A549 (cell line): Measurements from ENCODE around the gene OR5M11. TPM values are rescaled to one million over a fixed set of nuclear protein-coding genes. Genes with fewer than 3 reads are reported as not detected.

ENCODE experiments used
- polyA plus RNA-seq, 4 experiments: library from polyadenylated mRNA; depleted of rRNA in 3 of 4; stranded (reverse); fragments of >200 nt; fragmentation: RNase III in 1 of 4; extraction: RNeasy Plus Mini Kit Qiagen cat#74134 plus additional on column Dnase treatment in 1 of 4; gene quantifications; 2 replicates in 3 of 4; 3 replicates in 1 of 4; pipeline ENCODE4 v1.2.3, GENCODE V29; 2011 to 2017

The OR5M11 gene
- polyA plus RNA-seq, 2 of the 4 experiments (the other 2 are of a cell fraction): not detected

Other genes with a start within 250 kb of the OR5M11 start
- not detected in 2 replicates for gene OR8K3, start 228.1 kb downstream of the OR5M11 start, polyA plus RNA-seq (2011; rRNA removed)
- not detected in 3 replicates for gene OR8K3, start 228.1 kb downstream of the OR5M11 start, polyA plus RNA-seq (2017; fragmentation: RNase III; extraction: RNeasy Plus Mini Kit Qiagen cat#74134 plus additional on column Dnase treatment)
- not detected in 2 replicates for gene OR8K1, start 197.2 kb downstream of the OR5M11 start, polyA plus RNA-seq (2011; rRNA removed)
- not detected in 3 replicates for gene OR8K1, start 197.2 kb downstream of the OR5M11 start, polyA plus RNA-seq (2017; fragmentation: RNase III; extraction: RNeasy Plus Mini Kit Qiagen cat#74134 plus additional on column Dnase treatment)
- gene OR8J1, start 189.0 kb downstream of the OR5M11 start, polyA plus RNA-seq (2011; rRNA removed): not detected in 2 replicates
- not detected in 3 replicates for gene OR8J1, start 189.0 kb downstream of the OR5M11 start, polyA plus RNA-seq (2017; fragmentation: RNase III; extraction: RNeasy Plus Mini Kit Qiagen cat#74134 plus additional on column Dnase treatment)
- gene OR8U1, start 167.6 kb downstream of the OR5M11 start, polyA plus RNA-seq (2011; rRNA removed): not detected in 2 replicates
- gene OR8U1, start 167.6 kb downstream of the OR5M11 start, polyA plus RNA-seq (2017; fragmentation: RNase III; extraction: RNeasy Plus Mini Kit Qiagen cat#74134 plus additional on column Dnase treatment): not detected in 3 replicates
- gene OR5AL1, start 130.6 kb downstream of the OR5M11 start, polyA plus RNA-seq (2011; rRNA removed): not detected in 2 replicates
- gene OR5AL1, start 130.6 kb downstream of the OR5M11 start, polyA plus RNA-seq (2017; fragmentation: RNase III; extraction: RNeasy Plus Mini Kit Qiagen cat#74134 plus additional on column Dnase treatment): not detected in 3 replicates
- gene OR5M3, start 69.9 kb downstream of the OR5M11 start, polyA plus RNA-seq (2011; rRNA removed): not detected in 2 replicates
- gene OR5M3, start 69.9 kb downstream of the OR5M11 start, polyA plus RNA-seq (2017; fragmentation: RNase III; extraction: RNeasy Plus Mini Kit Qiagen cat#74134 plus additional on column Dnase treatment): not detected in 3 replicates
- gene OR5M8, start 51.9 kb downstream of the OR5M11 start, polyA plus RNA-seq (2011; rRNA removed): not detected in 2 replicates
- not detected in 3 replicates for gene OR5M8, start 51.9 kb downstream of the OR5M11 start, polyA plus RNA-seq (2017; fragmentation: RNase III; extraction: RNeasy Plus Mini Kit Qiagen cat#74134 plus additional on column Dnase treatment)
- gene OR5M10, start 34.5 kb upstream of the OR5M11 start, polyA plus RNA-seq (2011; rRNA removed): not detected in 2 replicates
- not detected in 3 replicates for gene OR5M10, start 34.5 kb upstream of the OR5M11 start, polyA plus RNA-seq (2017; fragmentation: RNase III; extraction: RNeasy Plus Mini Kit Qiagen cat#74134 plus additional on column Dnase treatment)
- gene OR5M1, start 71.6 kb upstream of the OR5M11 start, polyA plus RNA-seq (2011; rRNA removed): not detected in 2 replicates
- not detected in 3 replicates for gene OR5M1, start 71.6 kb upstream of the OR5M11 start, polyA plus RNA-seq (2017; fragmentation: RNase III; extraction: RNeasy Plus Mini Kit Qiagen cat#74134 plus additional on column Dnase treatment)
- gene OR5AP2, start 99.2 kb upstream of the OR5M11 start, polyA plus RNA-seq (2011; rRNA removed): not detected in 2 replicates
- not detected in 3 replicates for gene OR5AP2, start 99.2 kb upstream of the OR5M11 start, polyA plus RNA-seq (2017; fragmentation: RNase III; extraction: RNeasy Plus Mini Kit Qiagen cat#74134 plus additional on column Dnase treatment)
- gene OR5AR1, start 120.4 kb upstream of the OR5M11 start, polyA plus RNA-seq (2011; rRNA removed): not detected in 2 replicates
- gene OR5AR1, start 120.4 kb upstream of the OR5M11 start, polyA plus RNA-seq (2017; fragmentation: RNase III; extraction: RNeasy Plus Mini Kit Qiagen cat#74134 plus additional on column Dnase treatment): not detected in 3 replicates
- not detected in 2 replicates for gene OR9G1, start 155.8 kb upstream of the OR5M11 start, polyA plus RNA-seq (2011; rRNA removed)
- gene OR9G1, start 155.8 kb upstream of the OR5M11 start, polyA plus RNA-seq (2017; fragmentation: RNase III; extraction: RNeasy Plus Mini Kit Qiagen cat#74134 plus additional on column Dnase treatment): not detected in 3 replicates
- not detected in 2 replicates for gene OR9G4, start 205.4 kb upstream of the OR5M11 start, polyA plus RNA-seq (2011; rRNA removed)
- not detected in 3 replicates for gene OR9G4, start 205.4 kb upstream of the OR5M11 start, polyA plus RNA-seq (2017; fragmentation: RNase III; extraction: RNeasy Plus Mini Kit Qiagen cat#74134 plus additional on column Dnase treatment)